HepG2 (cell line): ENCODE results near the gene ATL2. TPM values are rescaled to one million over a fixed set of nuclear protein-coding genes. Genes with fewer than 3 reads are reported as not detected.
A peak's percentile ranks its signal among the peaks of the same experiment; 100 is the strongest.

Experiments
- DPF2 ChIP-seq: sonication (generic); formaldehyde crosslinking; IDR thresholded peaks from 2 replicates; pipeline ENCODE4 v1.4.0; 2020; ENCODE audit warnings: mild to moderate bottlenecking, low read depth, missing genetic modification reagents, borderline replicate concordance
- ELK4 ChIP-seq: sonication (generic); formaldehyde crosslinking; IDR thresholded peaks from 2 replicates; pipeline ENCODE4 v1.9.0; 2021; ENCODE audit warnings: missing genetic modification reagents, borderline replicate concordance
- FOXO4 ChIP-seq: sonication (generic); formaldehyde crosslinking; conservative IDR thresholded peaks from 2 replicates; pipeline ENCODE4 v1.8.1; 2023; ENCODE audit warnings: missing genetic modification reagents
- GATAD1 ChIP-seq: IDR thresholded peaks from 2 replicates; pipeline ENCODE4 v1.6.1; 2016; ENCODE audit warnings: missing genetic modification reagents, missing compliant biosample characterization
- GFI1 ChIP-seq: sonication (generic); formaldehyde crosslinking; IDR thresholded peaks from 2 replicates; pipeline ENCODE4 v1.5.0; 2020; ENCODE audit warnings: missing genetic modification reagents, mild to moderate bottlenecking, borderline replicate concordance
- KLF11 ChIP-seq: IDR thresholded peaks from 2 replicates; pipeline ENCODE4 v1.6.1; 2016; ENCODE audit warnings: missing compliant biosample characterization
- MTA3 ChIP-seq: sonication (generic); formaldehyde crosslinking; IDR thresholded peaks from 2 replicates; pipeline ENCODE4 v1.4.0; 2020; ENCODE audit warnings: missing genetic modification reagents
- POLR2A ChIP-seq, 2 experiments: IDR thresholded peaks; 2 replicates each; pipeline ENCODE4 v1.6.1; 2011; ENCODE audit warnings: low read depth in 2 of 2, low read length in 2 of 2, mild to moderate bottlenecking in 1 of 2, moderate library complexity in 1 of 2; ENCODE audit not compliant: insufficient read depth in 1 of 2
- PPARG ChIP-seq: conservative IDR thresholded peaks from 2 replicates; pipeline ENCODE4 v1.6.1; 2016; ENCODE audit warnings: missing biosample characterization, missing genetic modification reagents
- RAD51 ChIP-seq: fragments of 450-650 bp; IDR thresholded peaks from 2 replicates; pipeline ENCODE4 v1.6.1; 2016; ENCODE audit warnings: borderline replicate concordance
- REST ChIP-seq, 2 experiments: IDR thresholded peaks; 2 replicates each; pipeline ENCODE4 v1.6.1; 2011 to 2012; ENCODE audit warnings: low read length in 2 of 2, borderline replicate concordance in 1 of 2, low read depth in 1 of 2, mild to moderate bottlenecking in 1 of 2, moderate library complexity in 1 of 2
- SMC3 ChIP-seq: IDR thresholded peaks from 2 replicates; pipeline ENCODE4 v1.6.1; 2011; ENCODE audit warnings: low read length, improper control_type of control experiment
- SRF ChIP-seq: IDR thresholded peaks from 2 replicates; pipeline ENCODE4 v1.6.1; 2011; ENCODE audit warnings: mild to moderate bottlenecking, low read depth, low read length, moderate library complexity
- TRIM24 ChIP-seq: sonication (generic); formaldehyde crosslinking; IDR thresholded peaks from 2 replicates; pipeline ENCODE4 v1.8.0; 2022; ENCODE audit warnings: mild to moderate bottlenecking, missing genetic modification reagents
- ZBTB3 ChIP-seq: sonication (generic); formaldehyde crosslinking; IDR thresholded peaks from 2 replicates; pipeline ENCODE4 v1.4.0; 2020; ENCODE audit warnings: low read depth, mild to moderate bottlenecking, moderate library complexity, missing genetic modification reagents, borderline replicate concordance
- ZFP36L2 ChIP-seq: sonication (generic); formaldehyde crosslinking; IDR thresholded peaks from 2 replicates; pipeline ENCODE4 v1.4.0; 2020; ENCODE audit warnings: missing genetic modification reagents
- ZNF235 ChIP-seq: sonication (generic); formaldehyde crosslinking; IDR thresholded peaks from 2 replicates; pipeline ENCODE4 v1.8.1; 2023; ENCODE audit warnings: mild to moderate bottlenecking, missing genetic modification reagents, borderline replicate concordance
- ZNF256 ChIP-seq: sonication (generic); formaldehyde crosslinking; conservative IDR thresholded peaks from 2 replicates; pipeline ENCODE4 v1.4.0; 2020; ENCODE audit warnings: missing genetic modification reagents
- ZNF274 ChIP-seq: sonication (generic); formaldehyde crosslinking; IDR thresholded peaks from 2 replicates; pipeline ENCODE4 v1.5.1; 2020; ENCODE audit warnings: mild to moderate bottlenecking, missing genetic modification reagents
- ZNF580 ChIP-seq: IDR thresholded peaks from 2 replicates; pipeline ENCODE4 v1.6.1; 2016; ENCODE audit warnings: low read depth, borderline replicate concordance
- ZNF644 ChIP-seq: IDR thresholded peaks from 2 replicates; pipeline ENCODE4 v1.6.1; 2016; ENCODE audit warnings: low read depth
- ZNF713 ChIP-seq: sonication (generic); formaldehyde crosslinking; IDR thresholded peaks from 2 replicates; pipeline ENCODE4 v1.4.0; 2020; ENCODE audit warnings: mild to moderate bottlenecking, missing genetic modification reagents
- ZNF781 ChIP-seq: sonication (generic); formaldehyde crosslinking; IDR thresholded peaks from 2 replicates; pipeline ENCODE4 v1.5.1; 2020; ENCODE audit warnings: borderline replicate concordance, mild to moderate bottlenecking, missing genetic modification reagents; ENCODE audit errors: not compliant biosample characterization
- ZSCAN12 ChIP-seq: sonication (generic); formaldehyde crosslinking; IDR thresholded peaks from 2 replicates; pipeline ENCODE4 v1.9.0; 2021; ENCODE audit warnings: mild to moderate bottlenecking, missing genetic modification reagents
- polyA plus RNA-seq, 8 experiments: library from polyadenylated mRNA; depleted of rRNA in 3 of 8; stranded (reverse) in 7 of 8; unstranded in 1 of 8; fragments of >200 nt; fragmentation: Illumina TruSeq in 4 of 8; extraction: Trizol in 4 of 8; gene quantifications; 2 replicates each; pipeline versions ENCODE4 v1.2.1 to v1.2.3, GENCODE V29; 2011 to 2016; ENCODE audit warnings: low read depth in 4 of 8, missing spikeins in 1 of 8, mixed read lengths in 1 of 8; ENCODE audit not compliant: insufficient read depth in 1 of 8
- total RNA-seq, 5 experiments: library from RNA; depleted of rRNA; stranded (reverse); fragments of >200 nt; fragmentation: Illumina TruSeq; extraction: Trizol; gene quantifications; 2 replicates each; pipeline ENCODE4 v1.2.3, GENCODE V29; 2016; ENCODE audit warnings: low read depth in 1 of 5

Gene ATL2
- total and polyA plus RNA-seq, 2 of the 13 experiments (the other 11 are each of a cell fraction or from before 2014, with no cell fraction given), result 56.5 to 119 TPM

GRCh38 chr2:38376346-38377049 is 575 bp downstream of the ATL2 start (continued):
- TF ChIP-seq FOXO4 (CRISPR knock-in tag) (no peak), RAD51 (no peak), ZFP36L2 (no peak), ZNF274 (CRISPR knock-in tag) (no peak), SRF (no peak), ZSCAN12 (CRISPR knock-in tag) (peak; percentile 58; the same call in 1 of the 2 replicates), REST (IDR thresholded peaks at IDR 0.05; ENCODE audit: borderline replicate concordance in 1 of 2, low read depth in 1 of 2, low read length in 2 of 2) (no peak), SMC3 (no peak), ELK4 (CRISPR knock-in tag) (no peak), ZNF580 (CRISPR knock-in tag) (no peak; the same call in 1 of the 2 replicates), ZBTB3 (CRISPR knock-in tag) (no peak), GFI1 (CRISPR knock-in tag) (no peak), PPARG (CRISPR knock-in tag) (no peak), POLR2A (IDR thresholded peaks at IDR 0.05; ENCODE audit: insufficient read depth in 1 of 2, low read depth in 2 of 2, low read length in 2 of 2) (peak; percentile 39 to 83; a peak in 3 of 4 replicates), DPF2 (CRISPR knock-in tag) (no peak), MTA3 (CRISPR knock-in tag) (0 out of 2 replicates have a peak, but pooled peaks have one; percentile 19), ZNF713 (no peak), KLF11 (CRISPR knock-in tag) (no peak; the same call in 1 of the 2 replicates), ZNF781 (peak; percentile 71), GATAD1 (CRISPR knock-in tag) (peak; percentile 74), ZNF256 (CRISPR knock-in tag) (peak; percentile 80), ZNF644 (CRISPR knock-in tag) (no peak), ZNF235 (CRISPR knock-in tag) (no peak), TRIM24 (CRISPR knock-in tag) (no peak)
